ENCODE measurements around the gene XIRP1. TPM values are rescaled to one million over a fixed set of nuclear protein-coding genes. Genes with fewer than 3 reads are reported as not detected.

The XIRP1 gene
- total RNA-seq, 2 donors from 2014 or later, result not detected

GRCh38 chr3:39158148-39158715 is 34.2 kb downstream of the XIRP1 start:
- Histone ChIP-seq H3K4me3 (no peak overlapping the region), H3K9me3 (no peaks in the 10 kb centered on the region), H3K27ac (no peak overlapping the region), H3K27me3 (no peaks in the 10 kb centered on the region), H3K36me3 (replicated peaks in 1 of 2; ENCODE audit: insufficient read depth in 1 of 2, low read depth in 2 of 2) (no peaks in the 10 kb centered on the region), H3K4me1 (peaks cover 27% of the 10 kb centered on the region)
- intact Hi-C loops (cut with DNase I), result no loop called here
- TF ChIP-seq, protein P1, sequence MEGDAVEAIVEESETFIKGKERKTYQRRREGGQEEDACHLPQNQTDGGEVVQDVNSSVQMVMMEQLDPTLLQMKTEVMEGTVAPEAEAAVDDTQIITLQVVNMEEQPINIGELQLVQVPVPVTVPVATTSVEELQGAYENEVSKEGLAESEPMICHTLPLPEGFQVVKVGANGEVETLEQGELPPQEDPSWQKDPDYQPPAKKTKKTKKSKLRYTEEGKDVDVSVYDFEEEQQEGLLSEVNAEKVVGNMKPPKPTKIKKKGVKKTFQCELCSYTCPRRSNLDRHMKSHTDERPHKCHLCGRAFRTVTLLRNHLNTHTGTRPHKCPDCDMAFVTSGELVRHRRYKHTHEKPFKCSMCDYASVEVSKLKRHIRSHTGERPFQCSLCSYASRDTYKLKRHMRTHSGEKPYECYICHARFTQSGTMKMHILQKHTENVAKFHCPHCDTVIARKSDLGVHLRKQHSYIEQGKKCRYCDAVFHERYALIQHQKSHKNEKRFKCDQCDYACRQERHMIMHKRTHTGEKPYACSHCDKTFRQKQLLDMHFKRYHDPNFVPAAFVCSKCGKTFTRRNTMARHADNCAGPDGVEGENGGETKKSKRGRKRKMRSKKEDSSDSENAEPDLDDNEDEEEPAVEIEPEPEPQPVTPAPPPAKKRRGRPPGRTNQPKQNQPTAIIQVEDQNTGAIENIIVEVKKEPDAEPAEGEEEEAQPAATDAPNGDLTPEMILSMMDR (IDR thresholded peaks at IDR 0.05), result no peak
- TF ChIP-seq POLR2A (IDR thresholded peaks at IDR 0.05), result no peak
- WGBS, 2 donors, result 73 to 79% methylated on average over 5 of the region's 5 CpGs
- DNase-seq (no peak), ATAC-seq (no peak)

- 83 to 87% methylated on average over 7 of the region's 7 CpGs for WGBS, 2 donors
- no peak overlapping the region for H3K4me3 ChIP-seq
Measured at GRCh38 chr3:39157359-39157758, 35.0 kb downstream of the XIRP1 start.

DNA sequence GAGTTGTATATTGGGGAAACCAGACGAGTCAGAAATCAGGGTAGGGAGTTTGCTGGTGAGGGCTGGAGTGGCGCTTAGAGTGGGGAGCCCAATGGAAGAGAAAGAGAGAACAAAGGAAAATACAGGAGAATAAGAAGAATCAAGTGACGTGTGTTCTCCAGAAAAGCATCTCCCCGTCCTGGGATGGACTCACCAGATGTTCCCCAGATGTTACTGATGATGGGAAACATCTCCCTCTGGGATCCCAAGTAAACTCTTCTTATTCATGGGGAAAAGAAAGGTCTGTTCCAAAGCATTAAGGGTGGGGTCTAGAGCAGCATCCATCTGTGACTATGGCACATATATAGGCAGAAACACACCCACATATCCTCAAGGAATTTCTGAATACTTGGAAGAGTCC is 36.0 kb downstream of the XIRP1 start:
- peak overlapping the region in 1 of 4 donors; percentile 100 for H3K27ac ChIP-seq
- no peaks in the 10 kb centered on the region for H3K36me3 ChIP-seq (replicated peaks in 1 of 2; ENCODE audit: insufficient read depth in 1 of 2, low read depth in 2 of 2)
- no peak for DNase-seq
- H3K4me3 ChIP-seq, result no peak overlapping the region
- no peaks in the 10 kb centered on the region for H3K9me3 ChIP-seq
- no peak for TF ChIP-seq POLR2A (IDR thresholded peaks at IDR 0.05)
- TF ChIP-seq, protein P1 (IDR thresholded peaks at IDR 0.05), result no peak
- WGBS, 2 donors, result 76 to 82% methylated on average over 4 of the region's 4 CpGs
- intact Hi-C loops (cut with DNase I), result no loop called here
- ATAC-seq, result no peak
- H3K4me1 ChIP-seq, result peaks cover 38% of the 10 kb centered on the region
- H3K27me3 ChIP-seq, result no peaks in the 10 kb centered on the region

More at GRCh38 chr3:39157359-39157758, 35.0 kb downstream of the XIRP1 start:
- Histone ChIP-seq H3K9me3 (no peaks in the 10 kb centered on the region), H3K4me1 (peaks cover 28% of the 10 kb centered on the region), H3K27me3 (no peaks in the 10 kb centered on the region), H3K27ac (no peak overlapping the region), H3K36me3 (replicated peaks in 1 of 2; ENCODE audit: insufficient read depth in 1 of 2, low read depth in 2 of 2) (no peaks in the 10 kb centered on the region)
- ATAC-seq (no peak), DNase-seq (no peak)
- TF ChIP-seq, protein P1 (IDR thresholded peaks at IDR 0.05), result no peak
- TF ChIP-seq POLR2A (IDR thresholded peaks at IDR 0.05), result no peak
- intact Hi-C loops (cut with DNase I), result no loop called here

DNA sequence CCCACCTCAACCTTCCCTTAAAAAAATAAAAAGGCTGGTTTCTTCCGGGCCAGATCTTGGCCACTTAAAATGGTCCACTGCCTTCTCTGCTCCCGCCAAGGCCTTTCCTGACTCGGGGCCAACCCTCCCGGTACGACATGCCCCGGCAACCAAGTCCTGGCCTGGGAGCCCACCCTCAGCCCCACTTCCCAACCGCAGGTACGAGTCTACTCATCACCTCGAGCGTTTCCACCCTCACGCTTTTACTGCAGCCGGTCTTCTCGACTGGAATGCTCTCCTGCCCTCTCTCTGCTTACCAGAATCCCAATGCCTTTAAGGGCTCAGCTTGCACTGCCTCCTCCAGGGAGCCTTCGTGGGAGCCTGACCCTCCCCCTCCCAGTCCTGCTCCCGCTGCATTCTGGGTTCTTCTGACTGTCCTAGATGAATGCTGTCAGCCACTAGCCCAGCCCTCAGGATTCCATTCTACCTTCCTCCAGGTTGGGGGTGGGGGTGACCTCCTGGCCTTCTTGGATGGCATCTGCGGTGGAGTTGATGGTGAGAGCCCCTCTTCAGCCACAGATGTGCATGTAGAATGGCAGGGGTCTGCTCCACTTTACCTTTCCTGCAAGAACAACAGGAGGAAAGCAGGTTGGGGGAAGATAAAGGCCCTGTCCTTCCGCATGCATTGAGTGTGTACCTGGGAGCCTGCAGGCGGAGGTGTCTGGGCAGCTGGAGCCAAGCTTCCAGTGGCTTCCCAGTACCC is 37.9 kb downstream of the XIRP1 start:
- Histone ChIP-seq H3K27ac (peak overlapping the region; percentile 99 to 100 (median 100)), H3K4me3 (no peak overlapping the region), H3K27me3 (no peaks in the 10 kb centered on the region), H3K9me3 (no peaks in the 10 kb centered on the region), H3K4me1 (peaks cover 57% of the 10 kb centered on the region), H3K36me3 (replicated peaks in 1 of 2; ENCODE audit: insufficient read depth in 1 of 2, low read depth in 2 of 2) (no peaks in the 10 kb centered on the region)
- intact Hi-C loops (cut with DNase I), result no loop called here
- WGBS, 2 donors, result 55 to 61% methylated on average over 13 to 18 of the region's 18 CpGs
- ATAC-seq (no peak), DNase-seq (peak in 2 of 4 donors; percentile 37 to 43)
- TF ChIP-seq, protein P1 (IDR thresholded peaks at IDR 0.05), result no peak
- TF ChIP-seq POLR2A (IDR thresholded peaks at IDR 0.05), result no peak

- no peaks in the 10 kb centered on the region for H3K9me3 ChIP-seq
- DNase-seq (no peak), ATAC-seq (no peak)
- no peak overlapping the region for H3K4me3 ChIP-seq
- H3K27ac ChIP-seq, result peak overlapping the region; percentile 99 to 100 (median 100)
- TF ChIP-seq POLR2A (IDR thresholded peaks at IDR 0.05), result no peak
- TF ChIP-seq, protein P1 (IDR thresholded peaks at IDR 0.05), result peak in 2 of 7 experiments; percentile 5 to 20
- H3K4me1 ChIP-seq, result peaks cover 63% of the 10 kb centered on the region
- 38 to 46% methylated on average over 8 to 9 of the region's 9 CpGs for WGBS, 2 donors
- intact Hi-C loops (cut with DNase I), result no loop called here
- H3K27me3 ChIP-seq, result no peaks in the 10 kb centered on the region
- no peaks in the 10 kb centered on the region for H3K36me3 ChIP-seq (replicated peaks in 1 of 2; ENCODE audit: insufficient read depth in 1 of 2, low read depth in 2 of 2)
Measured at GRCh38 chr3:39153977-39154279, 38.5 kb downstream of the XIRP1 start.
